Duodenal mucosa (tissue), 2 donors: ENCODE results near the gene NKX6-1.

Experiments used
- H3K27ac ChIP-seq: one replicate; pipeline ENCODE4 v1.7.0; 2013; ENCODE audit warnings: low read depth, low read length
- H3K27me3 ChIP-seq, 2 donors: one replicate each; pipeline ENCODE4 v1.7.0; 2013; ENCODE audit warnings: low read length in 2 of 2, control low read depth in 1 of 2; ENCODE audit not compliant: insufficient read depth in 2 of 2, control insufficient read depth in 1 of 2
- H3K36me3 ChIP-seq, 2 donors: one replicate each; pipeline ENCODE4 v1.7.0; 2013; ENCODE audit warnings: low read length in 2 of 2, control low read depth in 1 of 2; ENCODE audit not compliant: insufficient read depth in 2 of 2, control insufficient read depth in 1 of 2
- H3K4me1 ChIP-seq, 2 donors: one replicate each; pipeline ENCODE4 v1.7.0; 2013; ENCODE audit warnings: low read length in 2 of 2, control low read depth in 1 of 2; ENCODE audit not compliant: insufficient read depth in 2 of 2, control insufficient read depth in 1 of 2
- H3K4me3 ChIP-seq, 2 donors: one replicate each; pipeline ENCODE4 v1.7.0; 2013; ENCODE audit warnings: low read length in 2 of 2, low read depth in 1 of 2
- H3K9ac ChIP-seq, 2 donors: one replicate each; pipeline ENCODE4 v1.7.0; 2013; ENCODE audit warnings: low read length in 2 of 2, low read depth in 1 of 2
- H3K9me3 ChIP-seq, 2 donors: one replicate each; pipeline ENCODE4 v1.7.0; 2013; ENCODE audit warnings: low read length in 2 of 2, control low read depth in 1 of 2; ENCODE audit not compliant: control insufficient read depth in 1 of 2

The NKX6-1 gene

DNA sequence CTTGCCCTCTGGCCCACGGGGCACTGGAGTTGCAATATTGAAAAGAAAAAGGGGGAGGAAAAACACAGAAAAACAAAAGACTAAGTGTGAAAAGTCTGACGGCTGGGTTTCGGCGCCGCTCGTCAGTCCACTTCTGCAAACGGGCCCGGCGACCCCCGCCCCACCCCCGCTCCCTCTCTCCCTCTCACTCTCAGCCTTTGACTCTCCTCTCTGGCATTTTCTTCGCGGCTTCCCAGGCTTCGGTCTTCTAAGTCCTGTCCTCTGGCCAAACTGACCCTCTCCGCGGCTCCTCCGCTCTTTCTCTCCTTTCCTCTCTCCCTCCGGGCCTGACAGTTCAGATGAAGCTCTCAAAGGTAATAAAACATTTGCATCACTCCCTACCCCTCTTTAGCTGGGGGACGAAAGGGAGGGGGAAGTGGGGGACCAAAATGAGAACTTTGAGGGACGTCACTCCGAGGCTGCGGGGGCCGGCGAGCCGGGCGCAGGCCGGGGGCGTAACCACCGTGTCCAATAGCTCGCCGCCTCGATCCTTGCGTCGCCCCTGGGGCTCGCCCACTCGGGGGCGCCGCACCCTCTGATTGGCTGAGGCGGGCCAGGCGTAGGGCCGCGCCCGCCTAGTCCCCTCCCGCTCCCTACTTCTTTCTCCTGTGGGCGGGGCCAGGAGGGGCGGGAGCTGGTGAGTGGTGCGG, at the start of gene NKX6-1:
TSS of gene NKX6-1 (minus strand) at position 358 of the 689 bp plus-strand sequence. CDS start 1,064 bp downstream, outside the sequence.
- H3K27me3 ChIP-seq: peaks cover 92 to 100% of the 10 kb centered on the region in 2 donors
- H3K9me3 ChIP-seq: no peaks in the 10 kb centered on the region
- no peaks in the 10 kb centered on the region for H3K36me3 ChIP-seq
- no peak within 1 kb of the TSS for H3K9ac ChIP-seq
- peaks cover 10 to 12% of the 10 kb centered on the region in 2 donors for H3K4me1 ChIP-seq
- peak within 1 kb of the TSS; percentile 51 to 61 for H3K4me3 ChIP-seq
- H3K27ac ChIP-seq: no peak within 1 kb of the TSS

DNA sequence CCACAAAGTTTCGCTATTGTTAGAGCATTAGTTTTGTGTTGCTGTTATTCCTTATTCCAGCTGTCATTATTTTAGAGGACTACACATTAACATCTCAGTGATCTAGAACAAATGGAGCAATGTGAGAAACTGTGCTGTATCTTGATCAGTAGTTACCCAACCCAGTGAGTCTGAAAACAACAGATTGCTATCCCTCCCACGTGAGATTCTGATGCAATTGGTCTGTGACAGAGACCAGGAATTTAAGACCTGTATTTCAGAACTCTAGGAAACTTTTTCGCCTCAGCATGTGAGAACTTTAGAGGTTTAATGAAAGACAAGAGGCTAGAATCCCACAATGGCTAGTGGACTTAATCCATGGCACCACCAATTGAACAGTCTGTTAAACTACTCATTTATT, 48.1 kb upstream of the NKX6-1 start:
- Histone ChIP-seq H3K4me1 (no peaks in the 10 kb centered on the region), H3K4me3 (no peak overlapping the region), H3K27me3 (no peaks in the 10 kb centered on the region), H3K9me3 (peaks cover 0 to 3% of the 10 kb centered on the region in 2 donors), H3K27ac (no peak overlapping the region), H3K9ac (no peak overlapping the region), H3K36me3 (no peaks in the 10 kb centered on the region)

DNA sequence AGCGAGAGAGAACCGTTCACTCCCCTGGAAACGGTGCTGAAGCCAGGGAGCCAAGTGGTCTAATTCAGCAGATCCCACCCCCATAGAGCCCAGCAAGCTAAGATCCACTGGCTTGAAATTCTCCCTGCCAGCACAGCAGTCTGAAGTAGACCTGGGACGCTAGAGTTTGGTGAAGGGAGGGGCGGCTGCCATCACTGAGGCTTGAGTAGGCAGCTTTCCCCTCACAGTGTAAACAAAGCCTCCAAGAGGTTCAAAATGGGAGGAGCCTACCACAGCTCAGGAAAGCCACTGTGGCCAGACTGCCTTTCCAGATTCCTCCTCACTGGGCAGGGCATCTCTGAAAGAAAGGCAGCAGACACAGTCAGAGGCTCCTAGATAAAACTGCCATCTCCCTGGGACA, 46.0 kb upstream of the NKX6-1 start:
- H3K9me3 ChIP-seq: no peaks in the 10 kb centered on the region
- H3K27me3 ChIP-seq: no peaks in the 10 kb centered on the region
- H3K4me1 ChIP-seq: no peaks in the 10 kb centered on the region
- H3K9ac ChIP-seq: no peak overlapping the region
- no peak overlapping the region for H3K27ac ChIP-seq
- H3K36me3 ChIP-seq: no peaks in the 10 kb centered on the region
- H3K4me3 ChIP-seq: no peak overlapping the region

DNA sequence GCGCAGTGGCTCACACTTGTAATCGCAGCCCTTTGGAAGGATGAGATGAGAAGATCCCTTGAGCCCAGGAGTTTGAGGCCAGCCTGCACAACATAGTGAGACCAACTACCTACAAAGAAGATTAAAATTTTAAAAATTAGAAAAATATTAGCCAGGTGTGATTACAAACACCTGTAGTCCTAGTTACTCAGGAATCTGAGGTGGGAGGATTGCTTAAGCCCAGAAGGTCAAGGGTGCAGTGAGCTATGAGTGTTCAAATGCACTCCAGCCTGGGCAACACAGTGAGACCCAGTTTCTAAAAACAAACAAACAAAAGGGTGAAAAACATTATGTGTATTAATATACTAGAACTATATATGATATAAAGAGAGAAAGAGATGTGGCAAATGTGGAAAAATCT, 36.8 kb upstream of the NKX6-1 start:
- Histone ChIP-seq H3K9me3 (no peaks in the 10 kb centered on the region), H3K4me3 (no peak overlapping the region), H3K36me3 (no peaks in the 10 kb centered on the region), H3K27ac (no peak overlapping the region), H3K4me1 (no peaks in the 10 kb centered on the region), H3K9ac (no peak overlapping the region), H3K27me3 (no peaks in the 10 kb centered on the region)

DNA sequence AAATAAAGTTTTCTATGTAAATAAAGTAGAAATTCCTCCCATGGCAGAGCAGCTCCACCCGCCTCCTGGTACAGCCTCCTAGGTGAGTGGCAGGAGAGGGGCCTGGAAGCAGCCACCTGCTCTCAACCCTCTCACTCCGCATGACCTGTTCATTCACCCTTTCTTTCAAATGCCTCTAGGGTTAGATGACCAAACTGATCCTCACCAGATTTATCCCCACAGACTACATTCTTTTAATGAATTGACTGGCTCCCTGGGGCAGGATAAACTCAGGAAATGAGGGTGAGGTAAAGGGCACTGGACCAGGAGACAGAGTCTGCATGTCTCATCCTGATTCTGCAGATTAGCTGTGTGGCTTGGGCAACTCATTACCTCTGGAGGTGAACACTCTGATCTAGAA, 32.6 kb upstream of the NKX6-1 start:
- Histone ChIP-seq H3K27ac (no peak overlapping the region), H3K27me3 (no peaks in the 10 kb centered on the region), H3K36me3 (no peaks in the 10 kb centered on the region), H3K9me3 (no peaks in the 10 kb centered on the region), H3K4me3 (no peak overlapping the region), H3K4me1 (no peaks in the 10 kb centered on the region), H3K9ac (no peak overlapping the region)

DNA sequence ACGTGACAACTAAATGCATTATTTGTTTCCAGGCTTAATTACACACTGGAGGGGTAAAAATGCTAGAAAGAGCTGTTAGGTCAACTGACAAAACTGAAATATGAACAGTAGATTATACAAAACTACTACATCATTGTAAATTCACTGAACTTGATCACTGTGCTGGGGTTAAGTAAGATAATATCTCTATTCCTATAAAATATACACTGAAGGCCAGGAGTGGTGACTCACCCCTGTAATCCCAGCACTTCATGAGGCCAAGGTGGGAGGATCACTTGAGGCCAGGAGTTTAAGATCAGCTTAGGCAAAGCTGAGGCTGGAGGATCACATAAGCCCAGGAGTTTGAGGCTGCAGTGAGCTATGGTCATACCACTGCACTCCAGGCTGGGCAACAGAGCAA, 31.8 kb upstream of the NKX6-1 start:
- Histone ChIP-seq H3K9ac (no peak overlapping the region), H3K27ac (no peak overlapping the region), H3K9me3 (no peaks in the 10 kb centered on the region), H3K36me3 (no peaks in the 10 kb centered on the region), H3K4me3 (no peak overlapping the region), H3K27me3 (no peaks in the 10 kb centered on the region), H3K4me1 (no peaks in the 10 kb centered on the region)

DNA sequence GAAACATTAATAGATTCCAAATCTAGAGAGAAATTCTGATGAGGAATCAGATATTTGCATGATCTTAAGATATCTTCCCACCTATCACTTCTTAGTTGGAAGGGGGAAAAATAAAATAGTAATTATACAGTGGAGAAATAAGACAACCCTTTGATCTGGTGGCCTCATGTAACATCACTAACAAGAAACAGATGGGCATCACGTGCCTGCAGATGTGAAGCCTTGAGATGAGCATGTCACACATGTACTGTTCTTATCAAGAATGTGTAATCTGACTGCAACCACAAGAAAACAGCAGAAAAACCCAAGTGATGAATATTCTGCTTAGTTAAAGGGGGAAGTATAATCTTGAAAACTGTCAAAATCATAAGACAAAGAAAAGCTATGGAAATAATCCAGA, 31.4 kb upstream of the NKX6-1 start:
- no peaks in the 10 kb centered on the region for H3K36me3 ChIP-seq
- H3K4me3 ChIP-seq: no peak overlapping the region
- no peak overlapping the region for H3K9ac ChIP-seq
- H3K27ac ChIP-seq: no peak overlapping the region
- no peaks in the 10 kb centered on the region for H3K4me1 ChIP-seq
- no peaks in the 10 kb centered on the region for H3K27me3 ChIP-seq
- H3K9me3 ChIP-seq: no peaks in the 10 kb centered on the region

DNA sequence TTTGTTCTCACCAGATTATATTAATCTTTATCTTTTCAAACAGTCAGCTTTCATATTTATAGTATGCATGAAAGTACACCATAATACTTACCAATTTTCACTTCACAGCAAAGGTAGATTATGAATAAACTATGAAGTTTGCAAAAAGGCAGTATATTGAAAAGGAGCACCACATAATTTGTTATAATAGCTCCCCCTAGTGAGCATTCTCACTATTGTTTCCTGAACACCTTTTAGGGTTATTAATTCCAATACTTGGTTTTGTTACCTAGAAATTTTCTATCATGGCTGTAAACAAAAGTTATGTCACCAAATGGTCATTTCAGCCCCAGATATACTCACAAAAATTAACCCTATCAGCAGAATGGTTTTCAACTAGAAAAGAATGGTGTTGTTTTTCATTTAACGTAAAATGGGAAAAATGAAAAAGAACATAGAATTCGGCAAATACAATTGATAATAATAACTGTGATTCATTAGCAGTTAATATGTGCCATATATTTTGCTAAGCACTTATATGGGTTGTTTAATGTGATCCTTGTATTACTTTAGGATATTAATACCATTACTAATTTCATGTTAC, 30.2 kb upstream of the NKX6-1 start:
- Histone ChIP-seq H3K27me3 (no peaks in the 10 kb centered on the region), H3K36me3 (no peaks in the 10 kb centered on the region), H3K9me3 (no peaks in the 10 kb centered on the region), H3K4me3 (no peak overlapping the region), H3K27ac (no peak overlapping the region), H3K4me1 (no peaks in the 10 kb centered on the region), H3K9ac (no peak overlapping the region)

DNA sequence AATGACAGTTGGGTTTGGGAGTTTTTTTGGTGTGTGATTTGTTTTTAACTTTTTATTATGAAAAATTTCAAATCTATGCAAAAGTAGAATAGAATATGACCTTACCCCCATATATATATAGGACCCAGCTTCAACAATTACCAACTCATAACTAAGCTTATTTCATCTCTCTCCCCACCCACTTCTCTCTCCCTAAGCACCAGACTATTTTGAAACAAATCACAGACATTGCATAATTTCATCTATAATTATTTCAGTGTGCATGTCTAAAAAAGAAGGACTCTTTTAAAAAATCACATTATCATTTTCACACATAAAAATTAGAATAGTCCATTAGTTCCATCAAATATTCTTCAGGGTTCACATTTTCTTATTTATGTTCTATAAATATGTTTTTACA, 28.3 kb upstream of the NKX6-1 start:
- Histone ChIP-seq H3K27ac (no peak overlapping the region), H3K4me3 (no peak overlapping the region), H3K4me1 (no peaks in the 10 kb centered on the region), H3K9me3 (no peaks in the 10 kb centered on the region), H3K9ac (no peak overlapping the region), H3K36me3 (no peaks in the 10 kb centered on the region), H3K27me3 (no peaks in the 10 kb centered on the region)

DNA sequence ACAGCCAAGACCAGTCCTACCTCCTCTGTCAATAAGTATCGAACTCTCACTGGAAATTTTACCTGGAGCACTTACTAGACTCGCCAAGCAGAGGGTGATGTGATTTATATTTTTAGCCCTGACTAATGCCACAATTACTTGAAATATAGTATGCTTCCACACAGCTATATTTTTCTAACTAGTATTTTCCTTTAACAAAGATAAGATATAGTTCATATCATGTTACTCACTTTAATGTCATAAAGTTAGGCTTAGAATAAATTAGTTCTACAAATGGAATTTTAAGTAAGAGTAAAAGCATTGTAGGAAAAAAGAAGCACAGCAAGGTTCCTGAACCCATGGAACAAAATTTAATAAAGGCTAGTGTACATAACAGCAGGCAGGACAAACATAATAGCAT, 16.0 kb upstream of the NKX6-1 start:
- H3K27ac ChIP-seq: no peak overlapping the region
- H3K4me1 ChIP-seq: no peaks in the 10 kb centered on the region
- H3K9me3 ChIP-seq: no peaks in the 10 kb centered on the region
- H3K4me3 ChIP-seq: no peak overlapping the region
- H3K27me3 ChIP-seq: peaks cover 0 to 10% of the 10 kb centered on the region in 2 donors
- H3K9ac ChIP-seq: no peak overlapping the region
- no peaks in the 10 kb centered on the region for H3K36me3 ChIP-seq
